ENCODE measurements around the gene DCXR. TPM values are rescaled to one million over a fixed set of nuclear protein-coding genes. Genes with fewer than 3 reads are reported as not detected.

DCXR gene
- total and polyA plus RNA-seq, 9 donors = 16.7 to 217 (median 131) TPM

- H3K27me3 ChIP-seq = no peaks in the 10 kb centered on the region
- no peak for DNase-seq
- TF ChIP-seq, protein P1, sequence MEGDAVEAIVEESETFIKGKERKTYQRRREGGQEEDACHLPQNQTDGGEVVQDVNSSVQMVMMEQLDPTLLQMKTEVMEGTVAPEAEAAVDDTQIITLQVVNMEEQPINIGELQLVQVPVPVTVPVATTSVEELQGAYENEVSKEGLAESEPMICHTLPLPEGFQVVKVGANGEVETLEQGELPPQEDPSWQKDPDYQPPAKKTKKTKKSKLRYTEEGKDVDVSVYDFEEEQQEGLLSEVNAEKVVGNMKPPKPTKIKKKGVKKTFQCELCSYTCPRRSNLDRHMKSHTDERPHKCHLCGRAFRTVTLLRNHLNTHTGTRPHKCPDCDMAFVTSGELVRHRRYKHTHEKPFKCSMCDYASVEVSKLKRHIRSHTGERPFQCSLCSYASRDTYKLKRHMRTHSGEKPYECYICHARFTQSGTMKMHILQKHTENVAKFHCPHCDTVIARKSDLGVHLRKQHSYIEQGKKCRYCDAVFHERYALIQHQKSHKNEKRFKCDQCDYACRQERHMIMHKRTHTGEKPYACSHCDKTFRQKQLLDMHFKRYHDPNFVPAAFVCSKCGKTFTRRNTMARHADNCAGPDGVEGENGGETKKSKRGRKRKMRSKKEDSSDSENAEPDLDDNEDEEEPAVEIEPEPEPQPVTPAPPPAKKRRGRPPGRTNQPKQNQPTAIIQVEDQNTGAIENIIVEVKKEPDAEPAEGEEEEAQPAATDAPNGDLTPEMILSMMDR (IDR thresholded peaks at IDR 0.05) = no peak
- TF ChIP-seq POLR2A (IDR thresholded peaks at IDR 0.05) = no peak
- TF ChIP-seq EP300 (IDR thresholded peaks at IDR 0.05) = no peak
- no peak overlapping the region for H3K27ac ChIP-seq
- no peaks in the 10 kb centered on the region for H3K36me3 ChIP-seq
- 78 to 82% (median 79%) methylated on average over 20 of the region's 20 CpGs for WGBS, 3 donors
- no peaks in the 10 kb centered on the region for H3K9me3 ChIP-seq
- intact Hi-C loops (cut with DNase I) = no loop called here
- H3K4me3 ChIP-seq = no peak overlapping the region
- H3K4me1 ChIP-seq (ENCODE audit: insufficient read depth) = peaks cover 9% of the 10 kb centered on the region
These were observed 11.1 kb upstream of the DCXR start for GRCh38 chr17:82048571-82048971.

DNA sequence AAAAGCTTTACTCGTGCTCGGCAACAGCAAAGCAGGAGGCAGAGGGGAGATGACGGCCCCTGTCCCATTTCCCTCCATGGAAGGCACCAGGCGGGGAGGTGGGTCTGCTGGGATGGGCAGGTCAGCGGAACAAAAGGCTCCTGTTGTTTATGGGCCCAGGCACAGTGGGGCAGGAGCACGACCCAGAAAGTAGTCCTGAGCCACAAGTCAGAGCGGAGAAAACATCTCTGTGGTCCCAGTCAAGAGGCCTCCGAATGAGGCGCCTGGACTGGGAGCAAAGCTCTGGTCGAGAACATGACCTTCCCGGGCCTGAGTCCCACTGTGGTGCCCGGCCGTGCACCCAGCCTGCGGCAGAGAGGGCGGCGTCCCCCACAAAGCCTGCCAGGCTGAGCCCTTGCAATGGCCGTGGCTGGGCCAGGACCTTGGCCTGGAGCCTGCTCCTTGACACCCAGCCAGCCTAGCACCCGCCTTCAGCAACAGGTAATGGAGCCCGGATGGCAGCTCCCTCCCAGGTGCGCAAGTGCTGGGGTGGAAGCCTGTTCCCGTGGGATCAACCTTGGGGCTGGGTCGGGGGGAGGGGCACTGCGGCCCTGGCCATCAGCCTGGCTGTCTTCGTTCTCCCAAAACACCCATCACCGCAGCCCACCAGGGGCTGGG, 10.5 kb upstream of the DCXR start:
- intact Hi-C loops (cut with DNase I) = no loop called here
- Histone ChIP-seq H3K9me3 (no peaks in the 10 kb centered on the region), H3K27ac (no peak overlapping the region), H3K4me3 (no peak overlapping the region), H3K36me3 (no peaks in the 10 kb centered on the region), H3K27me3 (no peaks in the 10 kb centered on the region), H3K4me1 (ENCODE audit: insufficient read depth) (peaks cover 9% of the 10 kb centered on the region)
- DNase-seq = no peak
- TF ChIP-seq POLR2A (IDR thresholded peaks at IDR 0.05) (no peak), EP300 (IDR thresholded peaks at IDR 0.05) (no peak)
- TF ChIP-seq, protein P1 (IDR thresholded peaks at IDR 0.05) = no peak
- WGBS, 3 donors = 85 to 88% (median 86%) methylated on average over 21 to 25 of the region's 25 CpGs

DNA sequence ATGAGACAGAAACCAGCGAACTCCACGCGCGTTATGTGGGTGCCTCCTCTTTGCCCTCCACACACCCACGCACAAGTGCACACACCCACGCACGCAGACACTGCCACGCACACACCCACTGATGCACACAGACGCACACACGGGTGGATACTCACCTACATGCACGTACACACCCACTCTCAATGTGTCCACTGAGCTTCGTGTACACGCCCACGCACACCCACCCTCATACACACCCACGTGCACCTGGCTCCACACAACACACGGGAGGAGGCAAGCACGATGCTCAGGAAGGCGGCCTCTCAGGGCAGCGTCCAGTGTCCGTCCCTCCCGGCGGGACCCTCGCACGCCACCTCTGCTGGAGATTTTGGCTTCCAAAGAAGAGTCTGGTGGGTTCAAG, 9.9 kb upstream of the DCXR start:
- Histone ChIP-seq H3K4me3 (no peak overlapping the region), H3K36me3 (no peaks in the 10 kb centered on the region), H3K27me3 (no peaks in the 10 kb centered on the region), H3K4me1 (ENCODE audit: insufficient read depth) (peaks cover 9% of the 10 kb centered on the region), H3K27ac (no peak overlapping the region), H3K9me3 (no peaks in the 10 kb centered on the region)
- DNase-seq = no peak
- intact Hi-C loops (cut with DNase I) = no loop called here
- no peak for TF ChIP-seq EP300 (IDR thresholded peaks at IDR 0.05)
- TF ChIP-seq, protein P1 (IDR thresholded peaks at IDR 0.05) = no peak
- no peak for TF ChIP-seq POLR2A (IDR thresholded peaks at IDR 0.05)
- 79 to 83% (median 80%) methylated on average over 24 of the region's 24 CpGs for WGBS, 3 donors

DNA sequence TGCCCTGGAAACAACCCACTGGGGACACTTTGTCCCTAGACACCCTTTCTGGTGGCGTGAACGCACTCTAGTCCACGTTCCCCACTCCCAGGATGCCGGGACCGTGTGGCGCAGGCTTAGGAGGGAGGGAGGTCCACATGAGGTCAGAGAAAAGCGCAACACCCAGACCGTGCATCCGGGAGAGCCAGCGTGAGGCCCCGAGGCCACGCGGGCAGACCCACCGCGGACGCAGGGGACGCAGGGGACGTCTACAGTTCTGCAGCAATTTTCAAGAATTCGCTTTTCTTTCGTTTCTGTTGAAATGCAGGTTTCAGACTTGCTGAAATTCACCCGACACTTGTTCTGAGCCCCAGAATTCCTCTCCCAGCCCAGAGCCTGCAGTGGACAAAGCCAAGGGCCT, 9.4 kb upstream of the DCXR start:
- H3K9me3 ChIP-seq = no peaks in the 10 kb centered on the region
- intact Hi-C loops (cut with DNase I) = no loop called here
- 86 to 90% (median 89%) methylated on average over 21 of the region's 21 CpGs for WGBS, 3 donors
- H3K27ac ChIP-seq = no peak overlapping the region
- H3K27me3 ChIP-seq = no peaks in the 10 kb centered on the region
- peaks cover 9% of the 10 kb centered on the region for H3K4me1 ChIP-seq (ENCODE audit: insufficient read depth)
- no peak for DNase-seq
- no peak overlapping the region for H3K4me3 ChIP-seq
- TF ChIP-seq EP300 (IDR thresholded peaks at IDR 0.05) = no peak
- TF ChIP-seq, protein P1 (IDR thresholded peaks at IDR 0.05) = no peak
- no peak for TF ChIP-seq POLR2A (IDR thresholded peaks at IDR 0.05)
- H3K36me3 ChIP-seq = no peaks in the 10 kb centered on the region
